ENCODE data around the gene ZNF227.

DNA sequence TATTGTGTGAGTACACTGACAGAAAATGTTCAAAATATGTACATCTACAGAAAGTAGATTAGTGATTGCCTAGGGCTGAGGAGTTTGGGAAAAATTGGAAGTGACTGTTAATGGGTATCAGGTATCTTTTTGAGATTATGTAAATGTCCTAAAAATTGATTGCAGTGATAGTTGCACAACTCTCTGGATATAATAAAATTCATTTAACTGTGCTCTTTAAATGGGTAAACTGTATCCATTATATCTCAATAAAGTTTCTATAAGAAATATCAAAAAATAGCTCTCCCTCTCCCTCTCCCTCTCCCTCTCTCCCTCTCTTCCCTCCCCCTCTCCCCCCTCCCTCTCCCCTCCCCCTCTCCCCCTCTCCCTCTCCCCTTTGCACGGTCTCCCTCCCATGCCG, 9.4 kb upstream of the ZNF227 start:
- TF ChIP-seq, protein P1, sequence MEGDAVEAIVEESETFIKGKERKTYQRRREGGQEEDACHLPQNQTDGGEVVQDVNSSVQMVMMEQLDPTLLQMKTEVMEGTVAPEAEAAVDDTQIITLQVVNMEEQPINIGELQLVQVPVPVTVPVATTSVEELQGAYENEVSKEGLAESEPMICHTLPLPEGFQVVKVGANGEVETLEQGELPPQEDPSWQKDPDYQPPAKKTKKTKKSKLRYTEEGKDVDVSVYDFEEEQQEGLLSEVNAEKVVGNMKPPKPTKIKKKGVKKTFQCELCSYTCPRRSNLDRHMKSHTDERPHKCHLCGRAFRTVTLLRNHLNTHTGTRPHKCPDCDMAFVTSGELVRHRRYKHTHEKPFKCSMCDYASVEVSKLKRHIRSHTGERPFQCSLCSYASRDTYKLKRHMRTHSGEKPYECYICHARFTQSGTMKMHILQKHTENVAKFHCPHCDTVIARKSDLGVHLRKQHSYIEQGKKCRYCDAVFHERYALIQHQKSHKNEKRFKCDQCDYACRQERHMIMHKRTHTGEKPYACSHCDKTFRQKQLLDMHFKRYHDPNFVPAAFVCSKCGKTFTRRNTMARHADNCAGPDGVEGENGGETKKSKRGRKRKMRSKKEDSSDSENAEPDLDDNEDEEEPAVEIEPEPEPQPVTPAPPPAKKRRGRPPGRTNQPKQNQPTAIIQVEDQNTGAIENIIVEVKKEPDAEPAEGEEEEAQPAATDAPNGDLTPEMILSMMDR (optimal IDR thresholded peaks at IDR 0.05 in 1 of 3, IDR thresholded peaks at IDR 0.05 in 1 of 3, conservative IDR thresholded peaks at IDR 0.05 in 1 of 3; ENCODE audit: extremely low read depth in 1 of 3, insufficient read depth in 2 of 3, low read length in 3 of 3), result no peak
- TF ChIP-seq EZH2 (IDR thresholded peaks at IDR 0.05; ENCODE audit: low read length), result no peak

Data from keratinocyte (primary cell).